Measurements from ENCODE around the gene GFPT2.
A peak's percentile ranks its signal among the peaks of the same experiment; 100 is the strongest.

The GFPT2 gene

GRCh38 chr5:180332051-180332517 is 21.1 kb downstream of the GFPT2 start:
- DNase-seq, result no peak

GRCh38 chr5:180331647-180331950 is 21.5 kb downstream of the GFPT2 start:
- DNase-seq, result no peak

GRCh38 chr5:180330810-180331646 is 22.1 kb downstream of the GFPT2 start:
- DNase-seq, result no peak

- no peak for DNase-seq
These were observed 22.9 kb downstream of the GFPT2 start for GRCh38 chr5:180330270-180330648.

GRCh38 chr5:180329606-180330269 is 23.4 kb downstream of the GFPT2 start:
- DNase-seq, result no peak

- no peak for DNase-seq
These were observed 24.0 kb downstream of the GFPT2 start for GRCh38 chr5:180329138-180329435.

GRCh38 chr5:180328296-180329137 is 24.6 kb downstream of the GFPT2 start:
- DNase-seq, result peak; percentile 81

- no peak for DNase-seq
These were observed 26.1 kb downstream of the GFPT2 start for GRCh38 chr5:180326989-180327565.

- DNase-seq, result no peak
These were observed 28.6 kb downstream of the GFPT2 start for GRCh38 chr5:180324601-180324950.

- DNase-seq, result no peak
These were observed 29.1 kb downstream of the GFPT2 start for GRCh38 chr5:180323941-180324600.

GRCh38 chr5:180323160-180323559 is 30.0 kb downstream of the GFPT2 start:
- DNase-seq, result no peak

GRCh38 chr5:180318456-180319089 is 34.6 kb downstream of the GFPT2 start:
- DNase-seq, result no peak

- DNase-seq, result no peak
These were observed 36.5 kb downstream of the GFPT2 start for GRCh38 chr5:180316586-180316985.

GRCh38 chr5:180315762-180316212 is 37.3 kb downstream of the GFPT2 start:
- peak; percentile 70 for DNase-seq

- peak; percentile 30 for DNase-seq
These were observed 39.2 kb downstream of the GFPT2 start for GRCh38 chr5:180313677-180314505.

GRCh38 chr5:180311216-180311615 is 41.9 kb downstream of the GFPT2 start:
- no peak for DNase-seq

- DNase-seq, result no peak
These were observed 46.3 kb downstream of the GFPT2 start for GRCh38 chr5:180306796-180307195.

- no peak for DNase-seq
These were observed 47.7 kb downstream of the GFPT2 start for GRCh38 chr5:180305481-180305880.

- DNase-seq, result no peak
These were observed 48.4 kb downstream of the GFPT2 start for GRCh38 chr5:180304431-180305375.

- DNase-seq, result no peak
These were observed 49.2 kb downstream of the GFPT2 start for GRCh38 chr5:180304016-180304292.

Measured in CD4-positive, alpha-beta T cell treated with Interleukin-4 for 4 hours (primary cell).